ENCODE data around the gene BSG.
"Not testable (repeated sequence)": the region's sequence is repeated elsewhere in the genome, so short reads cannot be mapped to it uniquely, and the experiment has no call there.

The BSG gene

DNA sequence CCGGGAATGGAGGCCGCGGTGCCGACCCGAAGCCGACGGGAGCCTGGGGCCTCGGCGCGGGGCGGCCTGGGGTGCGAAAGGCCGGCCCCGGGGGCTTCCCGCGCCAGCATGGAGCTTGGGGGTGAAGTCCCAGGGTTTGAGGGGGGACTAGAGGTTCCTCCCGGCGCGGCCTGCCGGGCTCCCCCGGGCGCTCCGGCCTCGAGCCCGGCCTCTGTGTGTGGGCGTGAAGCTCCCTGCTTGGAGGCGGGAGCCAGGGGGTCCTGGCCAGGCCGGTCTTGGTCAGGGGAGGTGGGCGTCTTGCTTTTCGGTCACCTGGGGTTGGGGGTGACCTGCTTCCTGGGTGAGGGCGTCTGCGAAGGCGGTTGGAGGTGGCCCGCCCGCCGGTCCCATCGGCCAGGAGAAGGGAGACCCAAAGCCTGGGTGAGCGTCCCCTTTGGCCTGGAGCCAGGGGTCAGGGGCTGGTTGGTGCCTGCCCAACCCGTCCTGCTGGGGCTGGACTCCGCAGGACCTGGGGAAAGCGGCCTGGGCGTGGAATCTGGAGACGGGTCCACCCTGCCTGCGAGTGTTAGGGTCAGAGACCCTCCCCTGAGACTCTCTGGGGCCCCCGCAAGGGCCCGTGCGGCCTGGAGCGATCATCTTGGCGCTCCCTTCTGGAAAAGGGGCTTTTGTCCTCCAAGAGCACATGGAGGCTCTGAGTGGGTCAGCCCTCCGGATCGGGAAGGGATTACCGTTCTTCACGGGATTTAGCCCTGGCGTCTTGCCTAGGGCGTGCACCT is 535 bp downstream of the BSG start:
- peak; percentile 20 for DNase-seq (ENCODE audit: low spot score)

- no peak for DNase-seq (ENCODE audit: low spot score)
These were observed 1.1 kb downstream of the BSG start for GRCh38 chr19:573519-573825.

DNA sequence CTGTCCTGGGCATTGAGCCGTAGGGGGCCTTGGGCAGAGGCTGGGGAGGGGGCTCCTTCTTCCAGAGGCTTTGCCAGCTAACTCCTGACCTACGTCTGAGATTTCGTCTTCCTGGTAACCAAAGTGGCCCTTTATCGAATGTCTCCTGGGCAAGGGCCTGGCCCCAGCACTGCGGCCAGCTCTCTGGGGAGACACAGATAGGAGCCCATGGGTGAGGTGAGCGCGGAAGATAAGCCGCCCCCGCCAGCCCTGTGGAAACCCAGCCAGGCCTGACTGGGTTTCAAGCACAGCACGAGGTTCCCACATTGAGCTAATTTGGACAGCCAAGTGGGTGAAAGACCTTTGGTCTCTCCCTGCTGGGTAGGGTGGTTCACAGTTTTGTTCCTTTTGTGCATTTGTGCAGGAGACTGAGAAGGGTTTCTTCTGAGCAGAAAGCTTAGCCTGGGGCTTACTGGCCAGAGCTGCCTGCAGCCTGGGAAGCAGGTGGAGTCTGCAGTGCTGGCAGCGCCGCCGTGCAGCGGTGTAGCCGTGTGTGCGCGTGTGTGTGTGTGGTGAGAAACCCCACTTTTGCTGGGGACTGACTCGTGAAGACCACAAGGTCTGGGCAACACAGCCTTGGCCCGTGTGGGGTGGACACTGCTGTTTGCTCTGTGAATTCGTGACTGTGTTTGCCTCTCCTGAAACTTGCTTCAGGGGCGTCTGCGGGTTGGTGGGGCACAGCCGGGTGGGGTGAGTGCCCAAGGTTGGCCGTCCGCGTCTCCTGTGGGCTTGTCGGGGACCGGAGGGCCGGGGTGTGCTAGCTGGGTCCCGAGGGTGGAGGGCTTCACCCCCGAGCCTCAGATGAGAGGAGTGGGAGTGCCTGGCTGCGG is 2.5 kb downstream of the BSG start:
- DNase-seq (ENCODE audit: low spot score), result no peak

GRCh38 chr19:575527-576506 is 3.4 kb downstream of the BSG start:
- DNase-seq (ENCODE audit: low spot score), result peak; percentile 84

DNA sequence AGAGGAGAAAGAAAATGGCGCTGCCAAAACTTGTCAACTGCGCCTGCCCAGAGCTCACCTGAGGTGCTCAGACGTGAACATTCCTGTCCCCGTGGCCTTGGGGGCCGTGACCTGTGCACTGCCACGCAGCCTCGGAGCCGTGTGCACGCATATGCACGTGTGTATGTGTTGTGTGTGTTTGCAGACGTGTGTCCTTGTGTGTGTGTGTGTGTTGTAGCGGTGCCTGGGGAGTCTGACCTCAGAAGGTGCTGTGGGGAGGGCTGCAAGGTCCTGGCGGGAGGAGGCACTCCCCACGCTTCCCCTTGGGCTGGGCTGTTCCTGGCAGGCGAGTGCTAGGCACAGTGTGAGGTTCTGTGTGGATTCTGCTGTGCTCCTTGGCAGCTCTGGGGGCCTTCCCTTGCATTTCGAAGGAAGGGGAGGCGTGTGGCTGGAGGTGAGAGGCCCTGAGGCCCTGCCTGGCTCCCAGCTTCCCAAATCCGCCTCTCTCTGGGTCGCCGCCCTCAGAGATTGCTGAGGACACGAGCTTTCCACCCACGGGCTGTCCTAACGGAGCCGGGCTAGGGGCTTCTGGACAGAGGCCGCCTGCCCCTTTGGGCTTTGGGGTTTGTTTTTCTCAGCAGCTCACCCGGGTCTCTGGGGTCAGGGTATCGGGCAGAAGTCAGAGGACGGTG is 4.5 kb downstream of the BSG start:
- no peak for DNase-seq (ENCODE audit: low spot score)

- no peak for DNase-seq (ENCODE audit: low spot score)
These were observed 5.3 kb downstream of the BSG start for GRCh38 chr19:577439-578392.

- no peak for DNase-seq (ENCODE audit: low spot score)
These were observed 6.9 kb downstream of the BSG start for GRCh38 chr19:579111-579841.

DNA sequence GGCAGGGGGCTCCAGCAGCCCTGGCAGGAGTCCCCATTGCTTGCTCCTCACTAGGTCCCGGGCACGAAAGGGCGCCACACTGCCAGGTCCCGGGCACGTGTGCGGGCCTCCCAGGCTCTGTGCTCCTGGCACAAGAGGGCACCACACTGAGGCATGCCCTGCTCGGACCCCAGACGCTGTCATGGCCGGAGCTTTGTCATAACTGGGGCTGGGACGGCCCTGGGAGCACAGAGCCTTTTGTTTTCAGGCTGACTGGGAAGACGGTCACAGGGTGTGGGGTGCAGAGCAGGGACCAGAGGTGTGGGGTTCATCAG is 7.4 kb downstream of the BSG start:
- no peak for DNase-seq (ENCODE audit: low spot score)

GRCh38 chr19:580274-580835 is 8.0 kb downstream of the BSG start:
- no peak for DNase-seq (ENCODE audit: low spot score)

GRCh38 chr19:581399-582111 is 9.2 kb downstream of the BSG start:
- no peak for DNase-seq (ENCODE audit: low spot score)

DNA sequence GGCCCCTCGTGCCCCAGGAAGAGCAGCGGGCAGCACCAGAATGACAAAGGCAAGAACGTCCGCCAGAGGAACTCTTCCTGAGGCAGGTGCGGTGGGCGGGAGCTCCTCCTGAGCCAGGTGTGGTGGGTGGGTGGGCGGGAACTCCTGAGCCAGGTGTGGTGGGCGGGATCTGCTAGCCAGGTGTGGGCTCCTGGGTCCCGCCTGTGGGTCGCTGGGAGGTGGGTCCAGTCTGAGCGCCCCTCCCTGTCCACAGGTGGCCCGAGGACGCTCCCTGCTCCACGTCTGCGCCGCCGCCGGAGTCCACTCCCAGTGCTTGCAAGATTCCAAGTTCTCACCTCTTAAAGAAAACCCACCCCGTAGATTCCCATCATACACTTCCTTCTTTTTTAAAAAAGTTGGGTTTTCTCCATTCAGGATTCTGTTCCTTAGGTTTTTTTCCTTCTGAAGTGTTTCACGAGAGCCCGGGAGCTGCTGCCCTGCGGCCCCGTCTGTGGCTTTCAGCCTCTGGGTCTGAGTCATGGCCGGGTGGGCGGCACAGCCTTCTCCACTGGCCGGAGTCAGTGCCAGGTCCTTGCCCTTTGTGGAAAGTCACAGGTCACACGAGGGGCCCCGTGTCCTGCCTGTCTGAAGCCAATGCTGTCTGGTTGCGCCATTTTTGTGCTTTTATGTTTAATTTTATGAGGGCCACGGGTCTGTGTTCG is 10.3 kb downstream of the BSG start:
- DNase-seq (ENCODE audit: low spot score), result no peak

GRCh38 chr19:583198-583967 is 11.0 kb downstream of the BSG start:
- no peak for DNase-seq (ENCODE audit: low spot score)

GRCh38 chr19:583968-584239 is 11.5 kb downstream of the BSG start:
- no peak for DNase-seq (ENCODE audit: low spot score)

DNA sequence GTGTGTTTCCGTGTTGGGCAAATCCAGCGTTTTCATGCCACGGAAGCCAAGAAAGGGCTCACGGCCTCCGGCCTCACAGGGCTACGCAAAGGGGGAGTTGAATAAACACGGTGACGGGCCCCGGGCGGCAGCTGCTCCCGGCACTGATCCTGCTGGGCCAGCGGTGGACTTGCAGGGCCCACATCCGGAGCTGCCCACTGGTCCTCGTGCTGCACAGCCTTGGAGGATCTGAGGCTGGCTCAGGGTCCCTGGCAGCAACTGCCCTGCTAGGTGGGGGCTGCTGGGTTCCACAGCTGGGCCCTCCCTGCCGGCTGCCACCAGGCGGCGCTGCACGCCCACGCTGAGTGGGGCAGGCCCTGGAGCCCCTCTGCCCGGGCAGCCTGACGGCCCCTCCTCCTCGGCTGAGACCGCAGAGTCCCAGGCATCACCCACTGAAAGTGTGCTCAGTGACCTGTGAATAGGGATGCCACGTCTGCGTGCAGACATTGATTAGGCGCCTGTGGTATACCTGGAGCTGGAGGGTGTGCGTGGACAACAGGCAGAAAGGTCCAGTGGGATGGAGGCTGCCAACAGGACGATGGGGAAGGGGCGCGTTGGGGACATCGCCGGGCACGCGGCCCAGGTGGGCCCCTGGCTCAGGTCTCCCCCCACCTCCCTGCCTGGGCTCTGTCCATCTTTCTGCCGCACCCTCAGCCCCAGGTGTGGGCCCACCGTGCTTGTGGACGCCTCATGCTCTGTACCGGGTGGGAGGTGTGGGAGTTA is 12.0 kb downstream of the BSG start:
- no peak for DNase-seq (ENCODE audit: low spot score)

- not testable (repeated sequence) for DNase-seq (ENCODE audit: low spot score)
These were observed 12.8 kb downstream of the BSG start for GRCh38 chr19:585146-585545.

- no peak for DNase-seq (ENCODE audit: low spot score)
These were observed 13.2 kb downstream of the BSG start for GRCh38 chr19:585551-586110.
